NCI-H1930 (cell line): ENCODE data around the gene CACNA2D4.

Experiments used
- DNase-seq, 2 experiments: peaks; one replicate each; lab custom pipeline; 2025; lab: John Stamatoyannopoulos, UW

The CACNA2D4 gene

GRCh38 chr12:1934831-1935230 lies 16.4 kb upstream of the CACNA2D4 start:
- DNase-seq: no peak

GRCh38 chr12:1934068-1934467 lies 15.6 kb upstream of the CACNA2D4 start:
- DNase-seq: no peak

GRCh38 chr12:1933342-1934051 lies 15.0 kb upstream of the CACNA2D4 start:
- no peak for DNase-seq

- DNase-seq: no peak
These were observed 13.9 kb upstream of the CACNA2D4 start for GRCh38 chr12:1932264-1932777.

- DNase-seq: no peak
These were observed 13.2 kb upstream of the CACNA2D4 start for GRCh38 chr12:1931642-1932041.

GRCh38 chr12:1930803-1931597 lies 12.5 kb upstream of the CACNA2D4 start:
- no peak for DNase-seq

- DNase-seq: no peak
These were observed 11.7 kb upstream of the CACNA2D4 start for GRCh38 chr12:1929985-1930802.

GRCh38 chr12:1929241-1929984 lies 11.0 kb upstream of the CACNA2D4 start:
- no peak for DNase-seq

- no peak for DNase-seq
These were observed 10.1 kb upstream of the CACNA2D4 start for GRCh38 chr12:1928439-1929121.

GRCh38 chr12:1927751-1928351 lies 9.4 kb upstream of the CACNA2D4 start:
- DNase-seq: no peak

- DNase-seq: no peak
These were observed 8.7 kb upstream of the CACNA2D4 start for GRCh38 chr12:1927051-1927680.

- no peak for DNase-seq
These were observed 7.8 kb upstream of the CACNA2D4 start for GRCh38 chr12:1926251-1926657.

GRCh38 chr12:1925684-1926006 lies 7.2 kb upstream of the CACNA2D4 start:
- DNase-seq: no peak

- no peak for DNase-seq
These were observed 6.7 kb upstream of the CACNA2D4 start for GRCh38 chr12:1924996-1925683.

- DNase-seq: no peak
These were observed 4.5 kb upstream of the CACNA2D4 start for GRCh38 chr12:1922985-1923384.

- no peak for DNase-seq
These were observed 3.7 kb upstream of the CACNA2D4 start for GRCh38 chr12:1922075-1922709.

GRCh38 chr12:1920971-1921370 lies 2.5 kb upstream of the CACNA2D4 start:
- no peak for DNase-seq

GRCh38 chr12:1920436-1920835 lies 2.0 kb upstream of the CACNA2D4 start:
- DNase-seq: no peak

- DNase-seq: no peak
These were observed 1.3 kb upstream of the CACNA2D4 start for GRCh38 chr12:1919763-1920162.
